Bone marrow (tissue), 2 donors: ENCODE measurements around the gene BCL2L12.
"Not testable (repeated sequence)": the region's sequence is repeated elsewhere in the genome, so short reads cannot be mapped to it uniquely, and the experiment has no call there.

Source experiments
- DNase-seq, 2 donors: peaks; one replicate each; lab custom pipeline; 2025; lab: John Stamatoyannopoulos, UW

BCL2L12 gene

GRCh38 chr19:49713236-49713845 is 47.6 kb downstream of the BCL2L12 start:
- no peak for DNase-seq

- DNase-seq: no peak
Measured at GRCh38 chr19:49716154-49716553, 50.4 kb downstream of the BCL2L12 start.

GRCh38 chr19:49718511-49718910 is 52.8 kb downstream of the BCL2L12 start:
- DNase-seq: no peak

- no peak for DNase-seq
Measured at GRCh38 chr19:49718991-49719390, 53.3 kb downstream of the BCL2L12 start.

- DNase-seq: not testable (repeated sequence)
Measured at GRCh38 chr19:49719420-49719819, 53.7 kb downstream of the BCL2L12 start.
